Measurements from ENCODE around the gene GPRASP1.

The GPRASP1 gene, protein sequence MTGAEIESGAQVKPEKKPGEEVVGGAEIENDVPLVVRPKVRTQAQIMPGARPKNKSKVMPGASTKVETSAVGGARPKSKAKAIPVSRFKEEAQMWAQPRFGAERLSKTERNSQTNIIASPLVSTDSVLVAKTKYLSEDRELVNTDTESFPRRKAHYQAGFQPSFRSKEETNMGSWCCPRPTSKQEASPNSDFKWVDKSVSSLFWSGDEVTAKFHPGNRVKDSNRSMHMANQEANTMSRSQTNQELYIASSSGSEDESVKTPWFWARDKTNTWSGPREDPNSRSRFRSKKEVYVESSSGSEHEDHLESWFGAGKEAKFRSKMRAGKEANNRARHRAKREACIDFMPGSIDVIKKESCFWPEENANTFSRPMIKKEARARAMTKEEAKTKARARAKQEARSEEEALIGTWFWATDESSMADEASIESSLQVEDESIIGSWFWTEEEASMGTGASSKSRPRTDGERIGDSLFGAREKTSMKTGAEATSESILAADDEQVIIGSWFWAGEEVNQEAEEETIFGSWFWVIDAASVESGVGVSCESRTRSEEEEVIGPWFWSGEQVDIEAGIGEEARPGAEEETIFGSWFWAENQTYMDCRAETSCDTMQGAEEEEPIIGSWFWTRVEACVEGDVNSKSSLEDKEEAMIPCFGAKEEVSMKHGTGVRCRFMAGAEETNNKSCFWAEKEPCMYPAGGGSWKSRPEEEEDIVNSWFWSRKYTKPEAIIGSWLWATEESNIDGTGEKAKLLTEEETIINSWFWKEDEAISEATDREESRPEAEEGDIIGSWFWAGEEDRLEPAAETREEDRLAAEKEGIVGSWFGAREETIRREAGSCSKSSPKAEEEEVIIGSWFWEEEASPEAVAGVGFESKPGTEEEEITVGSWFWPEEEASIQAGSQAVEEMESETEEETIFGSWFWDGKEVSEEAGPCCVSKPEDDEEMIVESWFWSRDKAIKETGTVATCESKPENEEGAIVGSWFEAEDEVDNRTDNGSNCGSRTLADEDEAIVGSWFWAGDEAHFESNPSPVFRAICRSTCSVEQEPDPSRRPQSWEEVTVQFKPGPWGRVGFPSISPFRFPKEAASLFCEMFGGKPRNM (N-terminal part only)

DNA sequence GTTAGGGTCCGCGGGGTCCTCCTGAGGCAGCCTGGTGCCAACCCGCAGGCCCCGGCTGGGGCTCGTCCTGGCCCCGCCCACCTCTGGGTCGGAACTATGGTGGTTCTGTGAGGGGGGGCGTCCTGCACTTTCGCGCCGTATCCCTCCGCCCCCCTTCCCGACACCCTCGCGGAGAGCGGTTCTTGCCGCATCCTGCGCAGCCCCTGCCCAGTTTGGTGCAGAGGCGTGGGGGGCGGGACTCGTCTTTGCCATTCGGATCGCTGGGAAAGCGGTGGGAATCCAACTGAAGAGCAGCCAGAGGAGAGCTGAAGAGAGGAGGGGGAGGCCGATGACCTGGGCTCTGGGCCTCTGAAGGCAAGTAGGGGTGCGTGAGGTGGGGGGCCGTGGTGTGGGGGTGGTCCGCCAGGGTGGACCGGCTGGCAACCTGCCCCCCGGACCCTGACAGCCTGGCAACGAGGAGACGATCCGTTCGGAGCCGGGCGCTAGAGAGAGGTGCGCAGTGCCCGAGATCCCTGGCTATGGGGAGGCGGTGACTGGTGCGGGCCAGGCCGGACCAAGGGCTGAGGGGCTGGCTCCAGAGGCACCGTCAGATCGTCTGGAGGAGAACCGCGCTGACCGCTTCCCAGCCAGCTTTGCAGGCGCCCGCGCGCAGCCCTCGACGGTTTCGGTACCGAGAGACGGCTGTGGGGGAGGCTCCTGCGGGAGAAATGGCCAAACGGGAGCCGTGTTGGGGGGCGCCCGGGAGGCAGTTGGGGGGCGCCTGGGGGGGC is at the start of gene GPRASP1:
Gene GPRASP1, plus strand, starts transcription at position 242 of the 770 bp plus-strand sequence. CDS start 2,431 bp downstream, outside the sequence.
- TF ChIP-seq, protein P1, sequence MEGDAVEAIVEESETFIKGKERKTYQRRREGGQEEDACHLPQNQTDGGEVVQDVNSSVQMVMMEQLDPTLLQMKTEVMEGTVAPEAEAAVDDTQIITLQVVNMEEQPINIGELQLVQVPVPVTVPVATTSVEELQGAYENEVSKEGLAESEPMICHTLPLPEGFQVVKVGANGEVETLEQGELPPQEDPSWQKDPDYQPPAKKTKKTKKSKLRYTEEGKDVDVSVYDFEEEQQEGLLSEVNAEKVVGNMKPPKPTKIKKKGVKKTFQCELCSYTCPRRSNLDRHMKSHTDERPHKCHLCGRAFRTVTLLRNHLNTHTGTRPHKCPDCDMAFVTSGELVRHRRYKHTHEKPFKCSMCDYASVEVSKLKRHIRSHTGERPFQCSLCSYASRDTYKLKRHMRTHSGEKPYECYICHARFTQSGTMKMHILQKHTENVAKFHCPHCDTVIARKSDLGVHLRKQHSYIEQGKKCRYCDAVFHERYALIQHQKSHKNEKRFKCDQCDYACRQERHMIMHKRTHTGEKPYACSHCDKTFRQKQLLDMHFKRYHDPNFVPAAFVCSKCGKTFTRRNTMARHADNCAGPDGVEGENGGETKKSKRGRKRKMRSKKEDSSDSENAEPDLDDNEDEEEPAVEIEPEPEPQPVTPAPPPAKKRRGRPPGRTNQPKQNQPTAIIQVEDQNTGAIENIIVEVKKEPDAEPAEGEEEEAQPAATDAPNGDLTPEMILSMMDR (IDR thresholded peaks at IDR 0.05; ENCODE audit: insufficient read depth, low read depth, low read length, missing control alignments), result no peak
- DNase-seq (ENCODE audit: low read depth), result no peak
- H3K4me3 ChIP-seq (ENCODE audit: low read length), result peak within 1 kb of the TSS; percentile 37

DNA sequence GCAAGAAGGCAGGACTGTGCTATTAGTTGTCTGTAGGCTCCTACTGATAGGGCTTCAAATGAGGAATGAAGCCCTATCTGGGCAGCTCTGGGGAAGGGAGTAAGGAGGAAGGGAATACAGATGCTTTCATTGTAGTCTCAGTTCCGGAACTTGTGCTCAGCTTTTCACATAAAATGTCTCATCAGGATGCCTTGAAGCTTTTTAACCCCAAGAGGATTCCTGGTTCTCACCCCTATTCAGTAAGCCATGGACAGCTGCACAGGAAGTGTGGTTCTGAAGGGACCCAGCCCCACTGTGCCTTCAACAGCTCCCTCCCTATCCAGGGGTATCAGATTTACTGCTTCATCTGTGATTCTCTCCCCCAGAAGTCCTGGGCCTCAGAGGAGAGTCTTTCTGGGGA is 47.0 kb upstream of the GPRASP1 start:
- no peak overlapping the region for H3K4me3 ChIP-seq (ENCODE audit: low read length)
- TF ChIP-seq, protein P1 (IDR thresholded peaks at IDR 0.05; ENCODE audit: insufficient read depth, low read depth, low read length, missing control alignments), result no peak
- no peak for DNase-seq (ENCODE audit: low read depth)

DNA sequence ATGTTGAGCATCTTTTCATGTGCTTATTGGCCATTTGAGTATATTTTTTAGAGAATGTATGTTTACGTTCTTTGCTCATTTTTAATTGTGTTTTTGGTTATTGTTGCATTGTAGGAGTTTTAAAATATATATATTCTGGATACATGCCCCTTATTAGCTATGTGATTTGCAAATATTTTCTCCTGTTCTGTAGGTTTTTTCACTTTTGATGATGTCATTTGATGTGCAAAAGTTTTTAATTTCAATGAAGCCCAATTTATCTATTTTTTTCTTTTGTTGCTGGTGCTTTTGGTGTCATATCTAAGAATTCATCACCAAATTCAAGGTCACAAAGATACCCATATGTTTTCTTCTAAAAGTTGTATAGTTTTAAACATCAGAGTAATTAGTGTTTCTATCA is 45.2 kb upstream of the GPRASP1 start:
- no peak for DNase-seq (ENCODE audit: low read depth)
- TF ChIP-seq, protein P1 (IDR thresholded peaks at IDR 0.05; ENCODE audit: insufficient read depth, low read depth, low read length, missing control alignments), result no peak
- no peak overlapping the region for H3K4me3 ChIP-seq (ENCODE audit: low read length)

DNA sequence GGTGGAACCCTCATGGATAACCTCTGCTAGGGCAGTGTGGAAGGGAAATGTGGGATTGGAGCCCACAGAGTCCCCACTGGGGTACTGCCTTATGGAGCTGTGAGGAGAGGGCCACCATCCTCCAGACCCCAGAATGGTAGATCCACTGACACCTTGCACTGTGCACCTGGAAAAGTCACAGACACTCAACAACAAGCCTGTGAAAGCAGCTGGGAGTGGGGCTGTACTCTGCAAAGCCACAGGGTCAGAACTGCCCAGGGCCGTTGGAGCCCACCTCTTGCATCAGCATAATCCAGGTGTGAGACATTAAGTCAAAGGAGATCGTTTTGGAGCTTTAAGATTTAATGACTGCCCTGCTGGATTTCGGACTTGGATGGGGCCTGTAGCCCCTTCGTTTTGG is 40.4 kb upstream of the GPRASP1 start:
- no peak for DNase-seq (ENCODE audit: low read depth)
- TF ChIP-seq, protein P1 (IDR thresholded peaks at IDR 0.05; ENCODE audit: insufficient read depth, low read depth, low read length, missing control alignments), result no peak
- no peak overlapping the region for H3K4me3 ChIP-seq (ENCODE audit: low read length)

DNA sequence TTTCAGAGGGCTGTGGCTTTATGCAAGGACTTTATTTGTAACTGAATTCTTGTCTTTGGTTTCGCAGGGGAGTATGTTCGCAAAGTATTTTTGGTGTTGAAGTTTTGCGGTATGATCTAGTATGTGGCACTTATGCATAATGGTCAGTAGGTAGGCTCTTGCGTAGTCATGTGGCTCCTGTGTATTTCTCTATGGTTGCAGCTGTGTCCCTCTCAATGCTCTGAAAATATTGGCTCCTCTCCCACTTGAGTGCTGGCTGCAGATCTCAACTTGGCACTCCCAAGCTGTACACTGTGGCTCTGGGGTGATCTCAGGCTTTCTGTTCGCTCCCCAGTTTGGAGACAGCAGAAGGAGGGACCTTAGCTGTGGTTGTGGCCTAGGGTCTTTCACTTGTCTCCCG is 27.2 kb upstream of the GPRASP1 start:
- no peak for DNase-seq (ENCODE audit: low read depth)
- TF ChIP-seq, protein P1 (IDR thresholded peaks at IDR 0.05; ENCODE audit: insufficient read depth, low read depth, low read length, missing control alignments), result no peak
- no peak overlapping the region for H3K4me3 ChIP-seq (ENCODE audit: low read length)

DNA sequence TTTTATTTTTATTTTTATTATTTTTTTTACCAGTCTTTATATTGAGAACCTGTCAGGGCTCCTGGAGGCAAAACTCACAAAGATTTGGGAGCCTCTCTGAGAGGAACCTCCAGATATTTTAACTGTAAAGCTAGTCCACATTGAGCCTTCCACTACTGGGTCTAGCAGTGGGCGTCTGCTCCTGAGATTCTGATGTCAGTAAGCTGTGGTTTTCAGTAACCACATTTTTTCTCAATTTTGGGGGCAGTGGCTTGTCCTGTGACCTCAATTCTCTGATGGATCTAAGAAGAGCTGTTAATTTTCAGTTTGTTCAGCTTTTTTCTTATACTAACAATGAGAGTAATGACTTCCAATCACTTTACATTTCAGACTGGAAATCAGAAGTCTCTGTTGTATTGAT is 23.6 kb upstream of the GPRASP1 start:
- DNase-seq (ENCODE audit: low read depth), result no peak
- TF ChIP-seq, protein P1 (IDR thresholded peaks at IDR 0.05; ENCODE audit: insufficient read depth, low read depth, low read length, missing control alignments), result no peak

More for the DNA sequence above, 23.6 kb upstream of the GPRASP1 start:
- H3K4me3 ChIP-seq (ENCODE audit: low read length), result no peak overlapping the region

All from epithelial cell of esophagus (primary cell).